GM18907 (cell line): ENCODE data around the gene C13orf46.

Experiments
- ATAC-seq: cut with Tn5 transposase; IDR thresholded peaks from one replicate; pipeline ENCODE4 v1.9.1; 2021; ENCODE audit warnings: mild to moderate bottlenecking, moderate library complexity; ENCODE audit not compliant: unreplicated experiment

C13orf46 gene

DNA sequence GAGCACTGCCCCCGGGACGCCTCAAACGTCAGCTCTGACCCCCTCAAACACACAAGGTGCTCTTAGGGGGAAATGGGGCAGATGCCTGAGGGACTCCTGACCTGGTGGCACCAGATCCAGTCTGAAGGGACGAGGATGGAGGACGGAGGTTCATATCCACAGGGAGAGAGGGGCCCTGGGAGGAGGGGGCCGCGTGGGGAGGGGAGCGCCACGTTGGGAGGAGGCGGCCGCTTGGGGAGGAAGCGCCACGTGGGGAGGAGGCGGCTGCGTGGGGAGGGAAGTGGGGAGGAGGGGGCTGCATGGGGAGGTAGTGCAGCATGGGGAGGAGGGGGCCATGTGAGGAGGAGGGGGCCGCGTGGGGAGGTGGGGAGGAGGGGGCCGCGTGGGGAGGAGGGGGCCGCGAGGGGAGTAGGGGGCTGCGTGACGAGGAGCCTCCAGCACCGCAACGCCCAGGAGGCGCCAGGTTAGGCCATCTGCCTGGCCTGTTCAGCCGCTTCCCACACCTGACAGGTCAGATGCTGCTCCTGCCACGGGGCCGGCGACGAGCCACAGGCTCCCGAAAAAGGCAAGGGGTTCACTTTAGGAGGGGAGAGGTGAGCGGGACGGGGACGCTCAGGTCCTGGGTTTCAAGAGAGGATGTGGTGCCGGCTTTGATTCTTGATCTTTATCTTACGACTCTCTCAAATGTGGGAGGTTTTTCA is 36.7 kb upstream of the C13orf46 start:
- no peak for ATAC-seq

DNA sequence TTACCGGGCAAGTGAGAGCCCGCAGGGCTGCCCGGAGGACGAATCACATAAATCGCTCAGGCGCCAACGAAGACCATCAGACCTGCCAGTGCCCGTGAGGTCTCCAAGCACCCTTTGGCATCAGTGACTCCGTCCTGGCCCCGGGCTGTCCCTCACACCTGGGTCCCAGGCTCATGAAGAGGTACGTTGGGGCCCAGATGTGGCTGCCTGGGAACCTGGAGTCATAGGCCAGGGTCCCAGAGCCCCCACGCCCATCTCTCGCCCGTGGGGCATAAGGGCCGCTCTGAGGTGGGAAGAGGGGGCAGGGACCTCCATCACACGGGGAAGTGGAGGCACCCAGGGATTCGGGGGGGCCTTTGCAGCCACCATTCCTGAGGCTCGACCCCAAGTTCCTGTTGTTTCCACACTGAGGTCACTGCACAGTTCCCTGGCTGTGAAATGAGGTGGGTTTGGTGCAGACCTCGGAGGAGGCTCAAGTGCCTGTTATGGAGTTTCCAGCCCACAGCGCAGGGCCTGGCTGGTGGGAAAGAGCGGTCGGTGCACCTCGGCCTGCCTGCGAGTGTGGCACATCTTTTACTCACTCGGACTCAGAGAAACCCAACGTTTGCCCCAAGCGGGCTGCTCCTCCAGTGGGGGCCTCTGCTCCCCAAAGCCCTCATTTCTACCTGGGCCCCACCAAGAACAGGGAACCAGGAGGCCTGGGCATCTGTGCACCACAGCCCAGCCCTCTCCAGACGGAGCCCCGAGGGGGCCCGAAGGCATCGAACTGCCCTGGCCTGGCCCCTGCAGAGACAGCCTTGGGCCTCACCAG is 35.9 kb upstream of the C13orf46 start:
- ATAC-seq, result no peak

DNA sequence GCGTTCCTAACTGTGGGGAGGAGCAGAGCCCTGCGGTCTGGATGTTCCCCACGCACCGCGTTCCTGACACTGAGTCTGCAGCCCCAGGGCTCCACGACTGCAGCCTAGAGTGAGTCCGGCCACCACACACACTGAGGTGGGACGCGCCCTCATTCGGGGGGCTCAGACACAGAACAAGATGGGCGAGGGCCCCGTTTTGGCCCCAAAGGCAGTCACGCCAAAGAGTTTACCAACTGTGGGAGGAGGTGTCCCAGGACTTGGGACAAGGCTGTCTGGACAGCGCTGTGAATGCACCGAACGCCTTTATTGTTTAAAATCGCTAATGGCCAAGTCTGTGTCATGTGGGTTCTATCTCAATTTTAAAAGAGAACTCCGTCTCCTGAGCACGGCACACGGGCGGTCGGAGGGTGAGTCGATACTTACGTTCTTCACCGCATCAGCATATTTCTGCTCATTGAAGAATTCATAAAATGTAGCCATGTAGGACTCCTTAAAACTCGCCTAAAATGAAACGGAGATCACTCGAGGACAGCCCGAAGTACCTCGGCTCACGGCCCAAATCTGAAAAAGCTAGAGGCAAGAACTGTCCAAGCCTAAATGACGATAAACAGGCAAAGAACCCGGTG is 35.2 kb upstream of the C13orf46 start:
- no peak for ATAC-seq

DNA sequence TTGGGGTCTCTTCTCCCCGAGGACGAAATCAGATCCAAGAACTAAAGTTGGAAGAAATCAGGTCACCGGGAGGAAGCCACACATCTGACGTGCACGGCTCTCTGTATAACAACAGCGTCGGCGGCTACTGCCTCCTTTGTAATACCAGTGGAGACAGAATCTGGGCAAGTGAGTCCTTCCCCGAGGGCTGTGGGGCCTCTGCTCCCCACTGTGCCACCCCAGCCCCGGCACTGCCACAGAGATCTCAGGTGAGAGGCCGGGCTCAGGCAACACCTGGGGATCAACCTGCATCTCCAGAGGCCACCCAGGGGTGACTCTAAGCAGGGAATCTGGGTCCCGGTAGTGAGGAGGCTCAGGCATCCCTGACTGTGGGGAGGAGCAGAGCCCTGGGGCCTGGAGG is 33.7 kb upstream of the C13orf46 start:
- ATAC-seq, result no peak

DNA sequence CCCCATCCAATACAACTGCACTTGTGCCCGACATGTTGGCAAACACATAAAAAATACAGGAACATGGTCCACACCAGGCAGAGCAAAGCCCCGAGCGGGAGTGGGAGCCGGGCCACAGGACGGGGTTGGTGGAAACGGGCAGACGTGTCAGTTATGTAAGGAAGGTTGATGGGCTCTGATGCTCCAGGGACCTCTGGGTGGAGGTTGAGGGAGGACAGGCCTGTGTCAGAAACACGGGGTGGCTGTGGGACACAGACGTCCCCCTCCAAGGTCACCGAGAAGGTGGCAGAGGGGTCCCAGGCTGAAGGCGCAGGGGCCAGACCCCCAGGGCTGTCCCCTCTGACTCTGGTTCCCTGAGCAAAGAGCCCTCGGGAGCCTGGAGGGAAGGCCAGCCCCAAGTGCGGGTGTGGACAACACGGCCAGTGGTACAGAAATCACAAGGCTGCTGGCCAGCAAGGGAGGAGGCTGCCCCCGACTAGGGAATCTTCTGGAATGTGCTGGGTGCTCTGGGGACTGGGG is 31.4 kb upstream of the C13orf46 start:
- ATAC-seq, result no peak

DNA sequence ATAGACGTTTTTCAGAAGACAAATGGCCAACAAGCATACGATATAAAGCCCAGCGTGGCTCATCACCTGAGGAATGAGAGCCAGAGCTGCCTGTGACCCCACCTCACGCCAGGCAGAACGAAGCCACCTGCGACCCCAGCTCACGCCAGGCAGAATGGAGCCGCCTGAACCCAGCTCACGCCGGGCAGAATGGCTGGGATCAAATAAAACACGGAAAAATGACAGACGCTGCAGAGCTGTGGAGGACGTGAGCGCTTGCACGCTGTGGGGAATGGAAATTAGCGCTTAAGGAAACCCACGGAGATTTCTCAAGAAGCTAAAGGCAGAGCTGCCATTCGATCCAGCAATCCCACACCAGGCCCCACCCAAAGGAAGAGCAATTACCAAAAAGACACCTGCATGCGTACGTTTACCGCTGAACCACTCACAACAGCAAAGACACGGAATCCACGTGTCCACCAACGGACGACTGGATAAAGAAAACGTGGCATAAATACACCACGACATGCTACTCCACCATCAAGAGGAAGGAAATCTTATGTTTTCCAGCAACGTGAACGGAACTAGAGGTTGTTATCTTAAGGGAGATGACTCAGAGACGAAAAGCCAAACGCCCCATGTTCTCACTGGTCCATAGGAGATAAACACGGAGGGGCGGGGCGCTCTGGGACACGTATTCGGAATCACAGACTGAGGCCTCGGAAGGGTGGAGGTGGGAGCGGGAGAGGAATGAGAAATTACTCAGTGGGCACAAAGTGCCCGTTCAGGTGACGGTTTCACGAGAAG is 30.7 kb upstream of the C13orf46 start:
- ATAC-seq, result no peak

DNA sequence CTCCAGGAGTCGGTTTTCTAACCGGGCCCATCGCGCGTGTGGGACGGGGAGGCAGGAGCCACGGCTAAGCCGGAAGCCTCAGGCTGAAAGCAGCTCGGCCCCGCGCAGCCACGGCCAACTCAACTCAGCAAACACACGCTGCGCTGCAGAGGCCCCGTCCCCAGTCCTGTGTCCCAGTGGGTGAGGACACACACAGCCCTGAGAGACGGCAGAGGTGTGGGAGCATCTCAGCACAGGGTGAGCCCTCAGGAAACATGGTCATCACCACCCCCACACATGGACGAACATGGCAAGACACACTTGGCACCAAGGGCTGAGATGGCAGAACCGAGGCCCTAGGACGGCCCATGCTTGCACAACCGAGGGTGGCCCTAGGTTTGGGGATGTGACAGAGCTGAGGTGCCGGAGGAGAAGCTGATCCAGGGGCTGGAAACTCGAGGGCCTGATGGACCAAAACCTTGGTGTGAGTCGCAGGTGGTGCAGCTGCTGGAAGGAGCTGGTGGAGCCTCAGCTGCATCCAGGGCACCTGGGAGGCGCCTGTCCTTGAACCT is 29.0 kb upstream of the C13orf46 start:
- ATAC-seq, result no peak

DNA sequence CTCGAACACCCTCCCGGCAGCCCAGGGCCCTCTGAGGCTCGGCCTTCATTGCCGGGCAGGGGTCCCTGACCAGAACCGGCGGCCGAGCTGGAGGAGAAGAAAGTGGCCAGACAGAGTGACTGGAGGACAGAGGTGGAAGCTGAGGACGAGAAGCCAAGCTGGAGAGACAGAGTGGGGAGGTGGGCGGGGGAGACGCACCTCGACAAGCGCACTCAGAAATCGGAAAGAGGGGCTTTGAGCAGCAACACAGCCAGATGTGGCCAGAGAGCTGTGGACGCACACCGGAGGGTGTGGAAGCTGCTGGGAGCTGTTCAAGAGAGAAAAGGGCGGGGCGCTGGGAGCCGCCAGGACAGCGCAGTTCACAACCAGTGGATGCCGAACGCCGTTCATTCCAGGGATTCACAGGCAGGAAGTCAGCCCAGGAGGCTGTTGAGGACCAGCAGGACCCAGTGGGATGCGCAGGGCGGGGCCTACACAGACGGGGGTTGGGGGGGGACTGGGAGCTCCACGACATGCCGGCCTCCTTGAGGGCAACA is 28.2 kb upstream of the C13orf46 start:
- no peak for ATAC-seq

DNA sequence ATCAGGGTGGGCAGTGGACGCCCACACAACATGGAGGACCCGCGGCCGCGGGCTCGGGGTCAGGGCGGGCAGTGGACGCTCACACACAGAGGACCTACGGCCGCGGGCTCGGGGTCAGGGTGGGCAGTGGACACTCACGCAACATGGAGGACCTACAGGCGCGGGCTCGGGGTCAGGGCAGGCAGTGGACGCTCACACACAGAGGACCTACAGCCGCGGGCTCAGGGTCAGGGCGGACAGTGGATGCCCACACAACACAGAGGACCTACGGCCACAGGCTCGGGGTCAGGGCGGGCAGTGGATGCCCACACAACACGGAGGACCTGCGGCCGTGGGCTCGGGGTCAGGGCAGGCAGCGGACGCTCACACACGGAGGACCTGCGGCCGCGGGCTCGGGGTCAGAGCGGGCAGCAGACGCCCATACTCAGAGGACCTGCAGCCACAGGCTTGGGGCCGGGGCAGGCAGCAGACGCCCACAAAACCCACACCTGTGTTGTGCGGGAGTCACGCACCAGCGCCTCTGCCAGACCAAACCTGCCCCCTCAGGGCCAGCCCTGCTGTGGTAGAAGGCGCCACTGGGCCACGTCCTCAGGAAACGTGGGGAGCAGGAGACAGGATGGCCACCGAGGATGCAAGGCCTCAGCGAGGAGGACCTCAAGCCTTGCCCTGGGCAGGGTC is 27.6 kb upstream of the C13orf46 start:
- no peak for ATAC-seq

DNA sequence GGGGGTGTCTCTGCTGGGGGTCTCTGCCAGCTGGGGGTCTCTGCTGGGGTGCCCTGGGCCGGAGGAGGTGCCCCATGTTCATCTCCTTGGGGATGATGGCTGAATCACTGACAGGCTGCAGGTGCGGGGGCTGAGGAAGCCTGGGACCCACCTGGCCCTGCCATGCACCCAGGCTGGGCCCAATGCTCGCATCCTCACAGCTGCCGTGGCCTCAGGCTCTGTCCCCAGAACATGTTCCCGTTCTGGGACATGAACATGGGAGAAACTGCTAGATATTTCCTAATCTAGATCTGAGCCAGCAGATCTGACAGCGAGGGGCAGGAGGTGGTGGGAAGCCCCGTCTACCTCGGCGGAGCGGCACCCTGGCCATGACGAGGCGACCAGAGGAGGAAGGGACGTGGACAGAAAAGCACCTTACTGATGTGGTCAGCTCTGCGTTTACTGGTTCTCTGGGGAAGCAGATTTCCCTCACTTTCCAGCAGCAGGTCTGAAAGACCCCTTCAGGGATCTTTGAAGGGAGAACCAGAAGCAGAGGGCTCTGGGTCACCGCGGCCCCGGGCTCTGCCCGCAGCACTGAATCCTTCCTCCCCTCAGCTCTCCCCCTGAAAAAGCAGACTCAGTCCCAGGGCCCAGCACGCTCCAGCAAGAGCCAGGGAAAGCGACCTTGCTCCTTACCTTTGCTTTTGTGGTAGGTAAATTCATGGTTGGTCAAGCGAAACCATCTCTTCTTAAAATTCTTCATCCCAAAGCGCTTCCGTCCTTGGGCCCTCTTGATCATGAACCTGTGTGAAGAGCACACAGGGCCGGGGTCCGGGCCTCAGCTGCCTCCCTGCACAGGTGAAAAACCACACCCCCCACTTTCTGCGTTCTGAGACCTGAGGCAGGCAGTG is 26.5 kb upstream of the C13orf46 start:
- ATAC-seq, result no peak

DNA sequence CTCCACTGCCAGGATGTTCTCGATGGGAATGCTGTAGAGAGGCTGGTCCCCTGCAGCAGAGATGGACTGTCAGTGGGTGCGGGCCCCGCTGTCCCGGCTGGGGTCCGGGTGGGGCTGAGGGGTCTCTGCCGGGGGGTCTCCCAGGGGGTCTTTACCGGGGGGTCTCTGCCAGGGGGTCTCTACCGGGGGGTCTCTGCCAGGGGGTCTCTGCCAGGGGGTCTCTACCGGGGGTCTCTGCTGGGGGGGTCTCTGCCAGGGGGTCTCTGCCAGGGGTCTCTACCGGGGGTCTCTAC is 25.7 kb upstream of the C13orf46 start:
- no peak for ATAC-seq

DNA sequence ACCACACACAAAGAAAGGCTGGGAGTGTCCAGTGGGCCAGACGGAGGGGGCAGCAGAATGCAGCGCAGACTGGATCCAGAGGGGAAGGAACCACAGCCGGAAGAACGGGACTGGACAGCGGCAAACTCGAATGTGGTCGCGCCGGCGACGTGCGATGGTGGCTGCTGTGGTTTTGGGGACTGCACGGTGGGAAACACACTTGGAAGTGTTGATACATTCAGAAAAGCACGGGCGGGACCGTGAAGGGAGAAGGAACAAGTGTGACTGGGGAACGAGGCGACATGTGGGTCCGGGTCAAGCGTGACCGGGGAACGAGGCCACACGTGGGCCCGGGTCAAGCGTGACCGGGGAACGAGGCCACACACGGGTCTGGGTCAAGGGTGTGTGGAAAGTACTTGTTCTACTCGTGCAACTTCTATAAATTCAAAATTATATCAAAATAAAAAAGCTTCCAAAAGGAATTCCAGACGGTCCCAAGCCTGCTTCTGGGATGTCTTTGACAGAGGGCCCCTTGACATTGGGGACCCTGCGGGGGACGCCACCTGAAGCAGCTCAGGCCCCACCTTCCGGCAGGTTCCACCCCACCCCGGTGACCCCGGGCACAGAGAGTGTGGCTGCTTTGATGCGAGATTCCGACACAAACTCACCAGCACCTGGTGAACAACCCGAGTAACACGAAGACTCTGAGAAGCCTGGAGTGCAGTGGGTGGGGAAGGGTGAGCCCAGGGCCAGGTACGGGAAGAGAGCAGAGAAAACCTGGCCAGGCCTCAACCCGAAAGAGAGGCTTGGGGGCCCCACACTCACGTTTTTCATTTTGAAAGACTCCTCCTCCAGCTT is 25.1 kb upstream of the C13orf46 start:
- no peak for ATAC-seq

DNA sequence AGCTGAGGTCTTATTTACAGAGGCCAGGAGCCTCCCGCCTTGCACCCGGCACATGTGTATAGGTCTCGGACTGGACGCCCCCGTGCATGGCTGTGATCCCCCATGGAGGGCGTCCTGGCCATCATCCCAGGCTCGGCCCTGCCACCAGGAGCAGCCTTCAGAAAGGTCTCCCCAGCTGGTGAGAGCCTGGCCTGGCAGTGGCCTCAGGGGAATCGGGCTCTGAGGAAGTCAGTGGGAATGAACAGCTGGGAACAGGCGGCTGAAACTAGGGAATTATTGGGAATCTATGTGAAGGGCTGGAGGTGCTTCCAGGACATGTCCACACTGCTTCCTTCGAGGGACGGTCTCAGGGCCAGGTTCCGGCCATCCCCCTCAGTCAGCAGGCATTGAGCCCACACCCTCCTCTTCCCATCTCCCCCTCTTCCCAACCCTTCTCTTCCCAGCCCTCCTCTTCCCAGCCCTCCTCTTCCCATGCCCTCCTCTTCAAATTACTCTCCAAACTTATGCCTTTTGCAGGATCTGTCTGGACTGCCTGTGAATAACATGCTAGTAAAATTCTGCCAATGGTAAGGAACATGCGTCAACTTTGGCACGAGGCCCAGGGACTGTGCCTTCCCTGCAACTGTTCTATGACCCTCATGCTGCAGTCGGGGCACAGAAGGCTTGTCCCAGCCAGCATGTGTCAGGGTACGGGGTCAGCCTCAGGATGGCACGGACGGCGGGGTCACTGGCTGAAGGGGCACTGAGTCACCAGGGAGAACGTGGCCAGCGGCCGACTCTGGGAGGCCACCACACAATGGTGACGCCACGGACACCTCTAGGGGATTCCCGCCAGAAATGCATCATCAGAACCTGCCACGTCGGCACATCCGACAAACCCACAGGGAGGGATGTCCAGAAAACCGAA is 24.2 kb upstream of the C13orf46 start:
- ATAC-seq, result no peak

DNA sequence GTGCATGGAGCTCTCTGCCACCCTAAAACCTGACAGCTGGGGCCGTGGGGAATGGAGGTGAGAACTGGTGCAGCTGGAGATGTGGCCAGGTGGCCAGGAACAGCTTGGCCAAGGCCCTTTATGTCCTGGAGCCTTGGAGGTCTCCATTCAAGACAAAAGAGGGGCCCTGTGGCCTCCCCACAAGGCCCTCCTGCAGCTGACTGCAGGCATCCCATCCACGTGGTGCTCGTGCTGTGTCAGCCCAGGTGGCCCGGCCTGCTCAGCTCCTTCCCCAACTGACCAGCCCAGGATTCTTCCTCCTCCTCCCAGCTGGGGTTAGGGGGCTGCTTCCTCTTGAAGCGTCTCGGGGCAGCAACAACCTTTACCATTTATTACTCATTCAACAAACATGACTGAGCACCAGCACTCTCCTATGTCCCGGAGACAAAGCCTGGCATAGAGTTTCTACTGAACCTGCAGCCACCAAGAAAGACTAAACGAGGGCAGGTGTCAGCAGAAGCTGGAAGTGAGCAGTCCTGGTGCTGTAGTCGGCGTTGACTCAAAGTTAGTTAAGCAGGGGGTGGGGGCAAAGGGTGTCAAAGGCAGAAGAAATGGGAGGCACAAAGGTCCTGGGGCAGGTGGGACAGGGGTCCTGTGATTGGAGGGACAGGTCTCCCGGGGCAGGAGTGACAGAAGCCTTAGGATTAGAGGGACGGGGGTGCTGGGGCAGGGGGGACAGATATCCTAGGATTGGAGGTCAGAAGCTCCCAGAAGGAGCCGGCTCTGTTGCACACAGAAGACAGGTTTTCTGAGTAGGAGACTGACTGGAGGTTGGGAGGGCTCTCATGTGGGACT is 23.3 kb upstream of the C13orf46 start:
- no peak for ATAC-seq

DNA sequence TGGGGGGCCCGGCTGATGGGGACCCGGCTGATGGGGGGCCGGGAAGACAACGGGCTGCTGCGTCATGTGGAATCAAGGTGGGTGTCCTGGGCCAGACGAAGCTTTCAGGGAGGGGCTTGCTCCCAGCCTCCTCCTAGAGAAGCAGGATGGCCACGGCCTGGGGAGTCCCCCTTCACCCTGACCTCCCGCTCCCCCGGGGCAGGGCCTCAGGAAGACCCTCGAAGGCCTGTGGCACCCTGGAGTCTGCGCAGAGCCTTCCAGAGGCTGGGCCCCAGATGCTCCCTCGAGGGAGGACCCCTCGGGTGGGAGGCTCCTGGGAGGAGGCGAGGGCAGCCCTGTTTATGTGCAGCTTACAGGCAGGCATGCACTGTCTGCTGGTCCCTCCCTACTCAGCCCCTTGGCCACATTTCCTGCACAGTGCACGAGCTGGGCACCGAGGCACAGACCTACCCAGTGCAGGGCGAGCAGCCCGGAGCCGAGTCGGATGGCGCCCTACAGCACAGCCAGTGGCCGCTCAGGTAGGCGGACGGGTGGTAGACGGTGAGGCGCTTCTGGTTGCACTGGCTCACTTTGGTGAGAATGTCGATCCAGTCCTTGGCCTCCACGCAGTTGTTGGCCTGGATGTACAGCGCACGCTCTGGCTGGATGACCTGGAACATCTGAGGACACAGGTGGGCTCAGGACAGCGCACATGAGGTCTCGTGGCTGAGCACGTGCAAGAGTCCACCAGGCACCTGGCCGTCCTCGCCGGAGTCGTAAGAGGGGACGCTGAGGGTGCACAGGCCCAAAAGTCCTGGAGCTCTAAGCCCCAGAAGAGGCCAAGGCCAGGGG is 22.4 kb upstream of the C13orf46 start:
- no peak for ATAC-seq
